CD8-positive, alpha-beta memory T cell (primary cell): Measurements from ENCODE around the gene MIGA2. TPM values are rescaled to one million over a fixed set of nuclear protein-coding genes. Genes with fewer than 3 reads are reported as not detected.

Experiments
- CTCF ChIA-PET: fragments of 350-600 bp; sonication (Branson Sonifier 250); formaldehyde crosslinking; loops from one replicate; lab custom pipeline; 2021; ENCODE audit warnings: antibody characterized with exemption; lab: Charles Lee
- POLR2A ChIA-PET: fragments of 350-600 bp; sonication (Branson Sonifier 250); formaldehyde crosslinking; loops from one replicate; lab custom pipeline; 2021; ENCODE audit warnings: antibody characterized with exemption; lab: Charles Lee
- DNase-seq, 5 donors: peaks; one replicate each; pipeline versions ENCODE4 v3.0.0 to v3.0.0-alpha.2; 2020 to 2022; ENCODE audit warnings: mixed read lengths in 1 of 5
- H3K27ac ChIP-seq: one replicate; pipeline ENCODE4 v1.7.0; 2013; ENCODE audit warnings: low read depth, mild to moderate bottlenecking, low read length, moderate library complexity
- H3K27me3 ChIP-seq: 2 replicates; pipeline ENCODE4 v1.7.0; 2013; ENCODE audit warnings: low read length, mild to moderate bottlenecking; ENCODE audit not compliant: insufficient read depth, poor library complexity, severe bottlenecking
- H3K36me3 ChIP-seq: 2 replicates; pipeline ENCODE4 v1.7.0; 2013; ENCODE audit warnings: mild to moderate bottlenecking, low read length, moderate library complexity; ENCODE audit not compliant: insufficient read depth
- H3K4me1 ChIP-seq: 2 replicates; pipeline ENCODE4 v1.7.0; 2013; ENCODE audit warnings: mild to moderate bottlenecking, low read length, moderate library complexity; ENCODE audit not compliant: insufficient read depth
- H3K4me3 ChIP-seq: 2 replicates; pipeline ENCODE4 v1.7.0; 2013; ENCODE audit warnings: mild to moderate bottlenecking, low read length
- H3K9me3 ChIP-seq: 2 replicates; pipeline ENCODE4 v1.7.0; 2013; ENCODE audit warnings: mild to moderate bottlenecking, low read length
- H3K27ac Mint-ChIP-seq, 8 donors: one replicate each; pipeline ENCODE4 v1.8.0; 2020 to 2021; ENCODE audit warnings: mixed read lengths in 8 of 8, mild to moderate bottlenecking in 6 of 8, inconsistent platforms in 3 of 8, moderate library complexity in 3 of 8
- H3K27me3 Mint-ChIP-seq, 2 donors: one replicate each; pipeline ENCODE4 v1.8.0; 2020 to 2021; ENCODE audit warnings: mixed read lengths in 2 of 2, mild to moderate bottlenecking in 1 of 2, moderate library complexity in 1 of 2
- H3K36me3 Mint-ChIP-seq, 3 donors: one replicate each; pipeline ENCODE4 v1.8.0; 2020 to 2021; ENCODE audit warnings: mixed read lengths in 3 of 3, inconsistent platforms in 1 of 3, mild to moderate bottlenecking in 1 of 3
- H3K4me1 Mint-ChIP-seq, 3 donors: one replicate each; pipeline ENCODE4 v1.8.0; 2020 to 2021; ENCODE audit warnings: mixed read lengths in 3 of 3, inconsistent platforms in 1 of 3, mild to moderate bottlenecking in 1 of 3
- H3K4me3 Mint-ChIP-seq, 7 donors: one replicate each; pipeline ENCODE4 v1.8.0; 2020 to 2021; ENCODE audit warnings: mixed read lengths in 7 of 7, mild to moderate bottlenecking in 6 of 7, moderate library complexity in 4 of 7, inconsistent platforms in 2 of 7
- H3K9me3 Mint-ChIP-seq, 5 donors: one replicate each; pipeline ENCODE4 v1.8.0; 2020 to 2022; ENCODE audit warnings: mixed read lengths in 5 of 5, mild to moderate bottlenecking in 3 of 5, moderate library complexity in 2 of 5, inconsistent platforms in 1 of 5
- polyA plus RNA-seq: library from polyadenylated mRNA; unstranded; fragments of 300-500 nt; fragmentation: Illumina TruSeq; gene quantifications from one replicate; pipeline ENCODE4 v1.2.3, GENCODE V29; 2021
- total RNA-seq, 2 experiments: library from RNA; stranded (reverse); gene quantifications; one replicate each; pipeline ENCODE4 v1.2.3, GENCODE V29; 2021

MIGA2 gene
- total and polyA plus RNA-seq, 3 experiments from 2014 or later, result 13.0 to 38.8 (median 35.5) TPM

- Mint-ChIP-seq H3K4me1 (peaks cover 24 to 37% (median 26%) of the 10 kb centered on the region in 3 donors), H3K27me3 (no peaks in the 10 kb centered on the region), H3K9me3 (no peaks in the 10 kb centered on the region), H3K27ac (peak overlapping the region in 7 of 8 donors; percentile 28 to 92 (median 79)), H3K36me3 (peaks cover 0 to 7% (median 4%) of the 10 kb centered on the region in 3 donors), H3K4me3 (peak overlapping the region; percentile 80 to 86 (median 84))
- H3K4me1 ChIP-seq, result peaks cover 16% of the 10 kb centered on the region
- H3K27me3 ChIP-seq, result no peaks in the 10 kb centered on the region
- CTCF ChIA-PET, result no interaction called here
- peak overlapping the region; percentile 40 for H3K27ac ChIP-seq
- no peak for DNase-seq
- H3K4me3 ChIP-seq, result peak overlapping the region; percentile 44
- no peaks in the 10 kb centered on the region for H3K36me3 ChIP-seq
- H3K9me3 ChIP-seq, result no peaks in the 10 kb centered on the region
- POLR2A ChIA-PET, result interaction anchor here (1.0 to 2.1 kb wide), 2 partner anchors 9 to 54 kb away, joined by 3 to 6 read pairs; partner anchors contain the start of gene DOLPP1
Observed at GRCh38 chr9:129026442-129027223, 9.8 kb upstream of the MIGA2 start.

- Histone ChIP-seq H3K27ac (peak overlapping the region; percentile 40), H3K27me3 (no peaks in the 10 kb centered on the region), H3K4me1 (peaks cover 16% of the 10 kb centered on the region), H3K9me3 (no peaks in the 10 kb centered on the region), H3K4me3 (peak overlapping the region; percentile 44), H3K36me3 (no peaks in the 10 kb centered on the region)
- H3K9me3 Mint-ChIP-seq, result no peaks in the 10 kb centered on the region
- H3K36me3 Mint-ChIP-seq, result peaks cover 0 to 3% (median 0%) of the 10 kb centered on the region in 3 donors
- no peaks in the 10 kb centered on the region for H3K27me3 Mint-ChIP-seq
- ChIA-PET POLR2A (interaction anchor here (1.0 to 2.1 kb wide), 5 partner anchors 9 to 338 kb away, joined by 3 to 7 read pairs (median 5); partner anchors contain the start of genes DOLPP1, MIGA2 and SET), CTCF (no interaction called here)
- peaks cover 21 to 33% (median 26%) of the 10 kb centered on the region in 3 donors for H3K4me1 Mint-ChIP-seq
- no peak for DNase-seq
- H3K4me3 Mint-ChIP-seq, result peak overlapping the region; percentile 80 to 88 (median 86)
- H3K27ac Mint-ChIP-seq, result peak overlapping the region in 7 of 8 donors; percentile 28 to 92 (median 79)
Observed at GRCh38 chr9:129027224-129027684, 9.2 kb upstream of the MIGA2 start.

GRCh38 chr9:129027685-129028191, 8.7 kb upstream of the MIGA2 start:
- Mint-ChIP-seq H3K4me1 (peaks cover 19 to 30% (median 23%) of the 10 kb centered on the region in 3 donors), H3K9me3 (no peaks in the 10 kb centered on the region), H3K36me3 (peaks cover 0 to 3% (median 0%) of the 10 kb centered on the region in 3 donors), H3K4me3 (peak overlapping the region; percentile 80 to 88 (median 86)), H3K27ac (peak overlapping the region in 6 of 8 donors; percentile 72 to 92 (median 80)), H3K27me3 (no peaks in the 10 kb centered on the region)
- Histone ChIP-seq H3K36me3 (no peaks in the 10 kb centered on the region), H3K27ac (peak overlapping the region; percentile 40), H3K27me3 (no peaks in the 10 kb centered on the region), H3K9me3 (no peaks in the 10 kb centered on the region), H3K4me3 (peak overlapping the region; percentile 44), H3K4me1 (peaks cover 16% of the 10 kb centered on the region)
- POLR2A ChIA-PET, result interaction anchor here (0.8 to 2.1 kb wide), 5 partner anchors 8 to 339 kb away, joined by 3 to 7 read pairs (median 5); partner anchors contain the start of genes DOLPP1, MIGA2 and SET
- CTCF ChIA-PET, result interaction anchor here (0.9 to 1.0 kb wide), 3 partner anchors 10 to 40 kb away, joined by 3 to 4 read pairs (median 3); no protein-coding TSS in a partner anchor
- DNase-seq, result peak in 3 of 5 donors; percentile 80 to 86 (median 85)

- peaks cover 16% of the 10 kb centered on the region for H3K4me1 ChIP-seq
Observed at GRCh38 chr9:129028192-129028966, 8.0 kb upstream of the MIGA2 start, which contains the start of gene SH3GLB2. TSS of gene SH3GLB2 (minus strand) at chr9:129028331. CDS start at chr9:129028154, 177 bp downstream.

GRCh38 chr9:129030191-129030590, 6.2 kb upstream of the MIGA2 start:
- Mint-ChIP-seq H3K27me3 (no peaks in the 10 kb centered on the region), H3K4me3 (peak overlapping the region in 2 of 7 donors; percentile 20 to 58), H3K4me1 (peaks cover 15 to 23% (median 17%) of the 10 kb centered on the region in 3 donors), H3K27ac (peak overlapping the region in 5 of 8 donors; percentile 26 to 64 (median 57)), H3K36me3 (no peaks in the 10 kb centered on the region), H3K9me3 (no peaks in the 10 kb centered on the region)
- ChIA-PET CTCF (no interaction called here), POLR2A (interaction anchor here (0.6 to 0.7 kb wide), 2 partner anchors 966 to 1181 kb away, joined by 3 to 6 read pairs; no protein-coding TSS in a partner anchor)
- no peaks in the 10 kb centered on the region for H3K9me3 ChIP-seq
- no peaks in the 10 kb centered on the region for H3K36me3 ChIP-seq
- H3K27me3 ChIP-seq, result no peaks in the 10 kb centered on the region
- no peak for DNase-seq
- H3K4me3 ChIP-seq, result no peak overlapping the region
- no peak overlapping the region for H3K27ac ChIP-seq
- H3K4me1 ChIP-seq, result peaks cover 16% of the 10 kb centered on the region

More at GRCh38 chr9:129028192-129028966, 8.0 kb upstream of the MIGA2 start, which contains the start of gene SH3GLB2:
- Histone ChIP-seq H3K4me3 (peak within 1 kb of the TSS; percentile 44), H3K36me3 (no peaks in the 10 kb centered on the region), H3K27me3 (no peaks in the 10 kb centered on the region), H3K9me3 (no peaks in the 10 kb centered on the region), H3K27ac (peak within 1 kb of the TSS; percentile 40)
- Mint-ChIP-seq H3K4me1 (peaks cover 17 to 25% (median 18%) of the 10 kb centered on the region in 3 donors), H3K27me3 (no peaks in the 10 kb centered on the region), H3K9me3 (no peaks in the 10 kb centered on the region), H3K27ac (peak within 1 kb of the TSS in 7 of 8 donors; percentile 28 to 92 (median 79)), H3K36me3 (no peaks in the 10 kb centered on the region), H3K4me3 (peak within 1 kb of the TSS; percentile 80 to 88 (median 86))
- ChIA-PET POLR2A (interaction anchor here (0.8 to 2.1 kb wide), 5 partner anchors 8 to 339 kb away, joined by 3 to 7 read pairs (median 5); partner anchors contain the start of genes DOLPP1, MIGA2 and SET), CTCF (interaction anchor here (0.5 to 1.0 kb wide), 4 partner anchors 9 to 178 kb away, joined by 3 to 4 read pairs (median 3); no protein-coding TSS in a partner anchor)
- DNase-seq, result peak; percentile 84 to 94 (median 89)

- no peaks in the 10 kb centered on the region for H3K27me3 ChIP-seq
- CTCF ChIA-PET, result interaction anchor here (0.7 kb wide), 1 partner anchor 400 kb away, joined by 3 read pairs; no protein-coding TSS in a partner anchor
- POLR2A ChIA-PET, result interaction anchor here (0.6 kb wide), 1 partner anchor 805 kb away, joined by 3 read pairs; no protein-coding TSS in a partner anchor
Observed at GRCh38 chr9:129031514-129031913, 4.9 kb upstream of the MIGA2 start.

More at GRCh38 chr9:129031514-129031913, 4.9 kb upstream of the MIGA2 start:
- H3K4me1 Mint-ChIP-seq, result peaks cover 16 to 19% (median 18%) of the 10 kb centered on the region in 3 donors
- H3K36me3 Mint-ChIP-seq, result peaks cover 0 to 3% (median 0%) of the 10 kb centered on the region in 3 donors
- Histone ChIP-seq H3K27ac (no peak overlapping the region), H3K4me3 (no peak overlapping the region), H3K36me3 (no peaks in the 10 kb centered on the region), H3K4me1 (peaks cover 16% of the 10 kb centered on the region), H3K9me3 (no peaks in the 10 kb centered on the region)
- H3K4me3 Mint-ChIP-seq, result peak overlapping the region in 1 of 7 donors; percentile 48
- H3K9me3 Mint-ChIP-seq, result no peaks in the 10 kb centered on the region
- no peak for DNase-seq
- H3K27ac Mint-ChIP-seq, result peak overlapping the region in 1 of 8 donors; percentile 54
- H3K27me3 Mint-ChIP-seq, result no peaks in the 10 kb centered on the region
